ENCODE data around the gene EDARADD.

Gene EDARADD

DNA sequence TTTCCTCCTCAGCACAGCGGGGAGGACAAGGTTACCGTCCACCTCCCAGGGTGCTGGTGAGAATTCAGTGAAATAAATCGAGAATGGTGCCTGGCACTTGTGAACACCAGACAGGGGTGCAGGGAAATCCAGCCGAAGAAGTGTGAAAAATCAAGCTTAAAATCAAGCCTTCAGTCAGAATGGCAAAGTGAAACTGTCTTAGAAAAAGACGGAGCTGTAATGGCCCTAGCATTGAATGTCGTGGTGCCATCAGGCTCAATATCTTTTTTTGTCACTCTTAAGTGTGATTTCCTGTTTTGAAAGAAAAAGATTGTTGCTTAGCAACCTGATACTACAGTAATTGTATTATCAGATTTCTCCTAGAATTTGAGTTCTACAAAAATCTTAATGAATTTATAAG lies 22.1 kb downstream of the EDARADD start:
- Histone ChIP-seq H3K9ac (ENCODE audit: low read length) (no peak overlapping the region), H3K27me3 (ENCODE audit: insufficient read depth, low read length) (no peaks in the 10 kb centered on the region), H3K4me1 (ENCODE audit: insufficient read depth, low read length, severe bottlenecking) (no peaks in the 10 kb centered on the region), H3K36me3 (ENCODE audit: insufficient read depth, low read length) (no peaks in the 10 kb centered on the region), H3F3A (ENCODE audit: insufficient read depth, low read length) (no peaks in the 10 kb centered on the region), H3K9me3 (ENCODE audit: low read length) (no peaks in the 10 kb centered on the region), H4K20me1 (ENCODE audit: insufficient read depth, low read length) (no peaks in the 10 kb centered on the region), H3K27ac (ENCODE audit: low read depth, low read length, poor library complexity, severe bottlenecking) (no peak overlapping the region), H3K9me2 (ENCODE audit: low read depth, low read length) (no peaks in the 10 kb centered on the region), H3K4me2 (ENCODE audit: low read length) (no peak overlapping the region), H2AFZ (ENCODE audit: low read length) (no peak overlapping the region), H3K79me2 (ENCODE audit: insufficient read depth, low read length) (no peaks in the 10 kb centered on the region), H3K4me3 (ENCODE audit: low read depth, low read length, poor library complexity, severe bottlenecking) (no peak overlapping the region)
- no peak for TF ChIP-seq EZH2 (IDR thresholded peaks at IDR 0.05; ENCODE audit: borderline replicate concordance, low read length)
- TF ChIP-seq, protein P1, sequence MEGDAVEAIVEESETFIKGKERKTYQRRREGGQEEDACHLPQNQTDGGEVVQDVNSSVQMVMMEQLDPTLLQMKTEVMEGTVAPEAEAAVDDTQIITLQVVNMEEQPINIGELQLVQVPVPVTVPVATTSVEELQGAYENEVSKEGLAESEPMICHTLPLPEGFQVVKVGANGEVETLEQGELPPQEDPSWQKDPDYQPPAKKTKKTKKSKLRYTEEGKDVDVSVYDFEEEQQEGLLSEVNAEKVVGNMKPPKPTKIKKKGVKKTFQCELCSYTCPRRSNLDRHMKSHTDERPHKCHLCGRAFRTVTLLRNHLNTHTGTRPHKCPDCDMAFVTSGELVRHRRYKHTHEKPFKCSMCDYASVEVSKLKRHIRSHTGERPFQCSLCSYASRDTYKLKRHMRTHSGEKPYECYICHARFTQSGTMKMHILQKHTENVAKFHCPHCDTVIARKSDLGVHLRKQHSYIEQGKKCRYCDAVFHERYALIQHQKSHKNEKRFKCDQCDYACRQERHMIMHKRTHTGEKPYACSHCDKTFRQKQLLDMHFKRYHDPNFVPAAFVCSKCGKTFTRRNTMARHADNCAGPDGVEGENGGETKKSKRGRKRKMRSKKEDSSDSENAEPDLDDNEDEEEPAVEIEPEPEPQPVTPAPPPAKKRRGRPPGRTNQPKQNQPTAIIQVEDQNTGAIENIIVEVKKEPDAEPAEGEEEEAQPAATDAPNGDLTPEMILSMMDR (IDR thresholded peaks at IDR 0.05; ENCODE audit: low read length): no peak

GRCh38 chr1:236417336-236417735 lies 23.2 kb downstream of the EDARADD start:
- Histone ChIP-seq H3K4me3 (ENCODE audit: low read depth, low read length, poor library complexity, severe bottlenecking) (no peak overlapping the region), H3K9ac (ENCODE audit: low read length) (no peak overlapping the region), H3K36me3 (ENCODE audit: insufficient read depth, low read length) (no peaks in the 10 kb centered on the region), H3K79me2 (ENCODE audit: insufficient read depth, low read length) (no peaks in the 10 kb centered on the region), H2AFZ (ENCODE audit: low read length) (no peak overlapping the region), H3K27me3 (ENCODE audit: insufficient read depth, low read length) (no peaks in the 10 kb centered on the region), H3F3A (ENCODE audit: insufficient read depth, low read length) (no peaks in the 10 kb centered on the region), H3K4me2 (ENCODE audit: low read length) (no peak overlapping the region), H3K9me2 (ENCODE audit: low read depth, low read length) (no peaks in the 10 kb centered on the region), H3K27ac (ENCODE audit: low read depth, low read length, poor library complexity, severe bottlenecking) (no peak overlapping the region), H3K9me3 (ENCODE audit: low read length) (no peaks in the 10 kb centered on the region), H4K20me1 (ENCODE audit: insufficient read depth, low read length) (no peaks in the 10 kb centered on the region), H3K4me1 (ENCODE audit: insufficient read depth, low read length, severe bottlenecking) (no peaks in the 10 kb centered on the region)
- TF ChIP-seq EZH2 (IDR thresholded peaks at IDR 0.05; ENCODE audit: borderline replicate concordance, low read length): no peak
- TF ChIP-seq, protein P1 (IDR thresholded peaks at IDR 0.05; ENCODE audit: low read length): no peak

DNA sequence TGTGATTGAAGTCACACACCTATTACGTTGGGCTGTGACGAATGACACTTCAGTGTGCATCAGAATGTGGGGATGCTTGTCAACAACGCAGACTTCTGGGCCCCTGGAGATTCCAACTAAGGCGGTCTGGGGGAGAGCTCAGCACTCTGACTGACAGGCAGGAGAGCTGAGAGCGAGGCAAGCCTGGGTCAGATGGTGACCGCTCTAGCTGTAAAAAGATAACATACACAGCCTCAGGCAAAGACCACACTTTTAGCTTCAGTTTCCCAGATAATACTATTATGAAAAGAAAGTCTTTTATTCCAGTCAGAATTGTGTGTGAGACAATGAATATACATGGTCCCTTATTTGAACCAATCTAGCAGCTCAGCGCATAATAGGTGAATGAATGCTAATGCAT lies 25.4 kb downstream of the EDARADD start:
- no peaks in the 10 kb centered on the region for H3K27me3 ChIP-seq (ENCODE audit: insufficient read depth, low read length)
- no peak overlapping the region for H3K4me3 ChIP-seq (ENCODE audit: low read depth, low read length, poor library complexity, severe bottlenecking)
- H4K20me1 ChIP-seq (ENCODE audit: insufficient read depth, low read length): no peaks in the 10 kb centered on the region
- H3K4me2 ChIP-seq (ENCODE audit: low read length): no peak overlapping the region
- H2AFZ ChIP-seq (ENCODE audit: low read length): no peak overlapping the region
- H3K4me1 ChIP-seq (ENCODE audit: insufficient read depth, low read length, severe bottlenecking): no peaks in the 10 kb centered on the region
- TF ChIP-seq EZH2 (IDR thresholded peaks at IDR 0.05; ENCODE audit: borderline replicate concordance, low read length): no peak
- TF ChIP-seq, protein P1 (IDR thresholded peaks at IDR 0.05; ENCODE audit: low read length): no peak
- no peak overlapping the region for H3K27ac ChIP-seq (ENCODE audit: low read depth, low read length, poor library complexity, severe bottlenecking)
- H3K9me3 ChIP-seq (ENCODE audit: low read length): no peaks in the 10 kb centered on the region
- H3K79me2 ChIP-seq (ENCODE audit: insufficient read depth, low read length): no peaks in the 10 kb centered on the region
- H3K9ac ChIP-seq (ENCODE audit: low read length): no peak overlapping the region
- no peaks in the 10 kb centered on the region for H3K9me2 ChIP-seq (ENCODE audit: low read depth, low read length)
- no peaks in the 10 kb centered on the region for H3F3A ChIP-seq (ENCODE audit: insufficient read depth, low read length)
- H3K36me3 ChIP-seq (ENCODE audit: insufficient read depth, low read length): no peaks in the 10 kb centered on the region

Measured in OCI-LY1 (cell line).